GM23338 (cell line): Measurements from ENCODE around the gene CCNF. TPM values are rescaled to one million over a fixed set of nuclear protein-coding genes. Genes with fewer than 3 reads are reported as not detected.

Experiments
- ATAC-seq: fragments of 200-7000 bp; cut with Tn5 transposase; 3 replicates; pipeline ENCODE4 v1.9.1; 2020
- DNase-seq: peaks from one replicate; pipeline ENCODE4 v3.0.0-alpha.2; 2015; ENCODE audit warnings: low spot score
- H2AFZ ChIP-seq: fragments of 200-600 bp; sonication (generic); 2 replicates; pipeline ENCODE4 v1.8.0; 2016; ENCODE audit warnings: antibody characterized with exemption, mild to moderate bottlenecking, moderate library complexity
- H3F3A ChIP-seq: fragments of 200-600 bp; sonication (generic); replicated peaks from 2 replicates; pipeline ENCODE4 v1.8.0; 2017; ENCODE audit warnings: antibody characterized with exemption, mixed run types, low read depth
- H3K27ac ChIP-seq: fragments of 200-600 bp; sonication (generic); 2 replicates; pipeline ENCODE4 v1.6.1; 2016; ENCODE audit warnings: low read depth
- H3K27me3 ChIP-seq: fragments of 200-600 bp; sonication (generic); 2 replicates; pipeline ENCODE4 v1.8.0; 2016; ENCODE audit warnings: mild to moderate bottlenecking, mixed run types, moderate library complexity; ENCODE audit not compliant: insufficient read depth
- H3K36me3 ChIP-seq: fragments of 200-600 bp; sonication (generic); 2 replicates; pipeline ENCODE4 v1.8.0; 2016; ENCODE audit warnings: mild to moderate bottlenecking; ENCODE audit not compliant: insufficient read depth
- H3K4me1 ChIP-seq: fragments of 200-600 bp; sonication (generic); 2 replicates; pipeline ENCODE4 v1.8.0; 2016; ENCODE audit warnings: mild to moderate bottlenecking, moderate library complexity; ENCODE audit not compliant: insufficient read depth
- H3K4me2 ChIP-seq: fragments of 200-600 bp; sonication (generic); 2 replicates; pipeline ENCODE4 v1.7.1; 2017; ENCODE audit warnings: mixed run types
- H3K4me3 ChIP-seq: fragments of 200-600 bp; sonication (generic); 2 replicates; pipeline ENCODE4 v1.6.1; 2016; ENCODE audit warnings: mixed run types
- H3K79me2 ChIP-seq: fragments of 200-600 bp; sonication (generic); replicated peaks from 2 replicates; pipeline ENCODE4 v1.8.0; 2017; ENCODE audit warnings: mild to moderate bottlenecking; ENCODE audit not compliant: insufficient read depth
- H3K9me2 ChIP-seq: fragments of 200-600 bp; sonication (generic); 2 replicates; pipeline ENCODE4 v1.8.0; 2017; ENCODE audit not compliant: insufficient read depth
- H4K20me1 ChIP-seq: fragments of 200-600 bp; sonication (generic); replicated peaks from 2 replicates; pipeline ENCODE4 v1.8.0; 2017; ENCODE audit warnings: mild to moderate bottlenecking; ENCODE audit not compliant: insufficient read depth
- H3K27ac Mint-ChIP-seq: 2 replicates; pipeline ENCODE4 v1.8.0; 2020; ENCODE audit warnings: inconsistent platforms, mild to moderate bottlenecking, moderate library complexity, mixed read lengths
- H3K27me3 Mint-ChIP-seq: 3 replicates; pipeline ENCODE4 v1.8.0; 2022; ENCODE audit warnings: low read depth, mild to moderate bottlenecking, moderate library complexity, mixed read lengths, inconsistent platforms; ENCODE audit not compliant: insufficient read depth, poor library complexity
- H3K36me3 Mint-ChIP-seq: 3 replicates; pipeline ENCODE4 v1.8.0; 2021; ENCODE audit warnings: low read depth, mild to moderate bottlenecking, inconsistent platforms, moderate library complexity, mixed read lengths
- H3K4me1 Mint-ChIP-seq: 3 replicates; pipeline ENCODE4 v1.8.0; 2020; ENCODE audit warnings: mild to moderate bottlenecking, inconsistent platforms, mixed read lengths
- H3K4me3 Mint-ChIP-seq: 3 replicates; pipeline ENCODE4 v1.8.0; 2021; ENCODE audit warnings: moderate library complexity, mild to moderate bottlenecking, inconsistent platforms, mixed read lengths
- H3K9me3 Mint-ChIP-seq: 3 replicates; pipeline ENCODE4 v1.8.0; 2020; ENCODE audit warnings: moderate library complexity, mild to moderate bottlenecking, inconsistent platforms, mixed read lengths
- CTCF ChIP-seq, 2 experiments: fragments of 200-600 bp in 1 of 2; sonication (generic) in 1 of 2; conservative IDR thresholded peaks; 2 replicates each; pipeline versions ENCODE4 v1.5.1 to v1.6.1; 2016 to 2017; ENCODE audit warnings: antibody characterized with exemption in 2 of 2, low read depth in 2 of 2, mild to moderate bottlenecking in 2 of 2, moderate library complexity in 1 of 2
- ETS1 ChIP-seq: IDR thresholded peaks from 2 replicates; pipeline ENCODE4 v1.6.1; 2016; ENCODE audit warnings: antibody characterized with exemption
- EZH2 ChIP-seq: fragments of 200-600 bp; sonication (generic); IDR thresholded peaks from one replicate; pipeline ENCODE4 v1.8.0; 2017; ENCODE audit warnings: antibody characterized with exemption, mild to moderate bottlenecking, low read depth; ENCODE audit not compliant: unreplicated experiment
- JUNB ChIP-seq: IDR thresholded peaks from one replicate; pipeline ENCODE4 v1.6.1; 2016; ENCODE audit warnings: antibody characterized with exemption; ENCODE audit not compliant: unreplicated experiment
- POLR2AphosphoS5 ChIP-seq: IDR thresholded peaks from 2 replicates; pipeline ENCODE4 v1.6.1; 2016; ENCODE audit warnings: antibody characterized with exemption, low read depth
- STAT1 ChIP-seq: IDR thresholded peaks from one replicate; pipeline ENCODE4 v1.6.1; 2016; ENCODE audit warnings: antibody characterized with exemption; ENCODE audit not compliant: unreplicated experiment
- ZNF114 ChIP-seq: fragments of 250-450 bp; sonication (Bioruptor Pico); IDR thresholded peaks from 2 replicates; pipeline ENCODE4 v1.5.0; 2020; ENCODE audit warnings: mild to moderate bottlenecking, moderate library complexity
- ZNF331 ChIP-seq: fragments of 250-450 bp; sonication (Bioruptor Pico); IDR thresholded peaks from 2 replicates; pipeline ENCODE4 v1.5.0; 2020; ENCODE audit warnings: low read depth, mild to moderate bottlenecking, moderate library complexity
- ZNF462 ChIP-seq: fragments of 250-450 bp; sonication (Bioruptor Pico); IDR thresholded peaks from 2 replicates; pipeline ENCODE4 v1.5.0; 2020; ENCODE audit warnings: mild to moderate bottlenecking, moderate library complexity
- polyA plus RNA-seq: library from polyadenylated mRNA; unstranded; fragments of >200 nt; fragmentation: Nextera tagmentation; extraction: Ambion mirVana; gene quantifications from 2 replicates; pipeline ENCODE4 v1.2.1, GENCODE V29; 2016
- total RNA-seq: library from RNA; depleted of rRNA; stranded (reverse); fragments of >200 nt; shearing (Covaris generic); gene quantifications from 2 replicates; pipeline ENCODE4 v1.2.3, GENCODE V29; 2014
- TF ChIP-seq, protein P1 (sequence below): IDR thresholded peaks from one replicate; pipeline ENCODE4 v1.6.1; 2018; ENCODE audit warnings: antibody characterized with exemption; ENCODE audit not compliant: unreplicated experiment

Gene CCNF
- total and polyA plus RNA-seq, 2 experiments from 2014 or later = 21.2 to 54.2 TPM

DNA sequence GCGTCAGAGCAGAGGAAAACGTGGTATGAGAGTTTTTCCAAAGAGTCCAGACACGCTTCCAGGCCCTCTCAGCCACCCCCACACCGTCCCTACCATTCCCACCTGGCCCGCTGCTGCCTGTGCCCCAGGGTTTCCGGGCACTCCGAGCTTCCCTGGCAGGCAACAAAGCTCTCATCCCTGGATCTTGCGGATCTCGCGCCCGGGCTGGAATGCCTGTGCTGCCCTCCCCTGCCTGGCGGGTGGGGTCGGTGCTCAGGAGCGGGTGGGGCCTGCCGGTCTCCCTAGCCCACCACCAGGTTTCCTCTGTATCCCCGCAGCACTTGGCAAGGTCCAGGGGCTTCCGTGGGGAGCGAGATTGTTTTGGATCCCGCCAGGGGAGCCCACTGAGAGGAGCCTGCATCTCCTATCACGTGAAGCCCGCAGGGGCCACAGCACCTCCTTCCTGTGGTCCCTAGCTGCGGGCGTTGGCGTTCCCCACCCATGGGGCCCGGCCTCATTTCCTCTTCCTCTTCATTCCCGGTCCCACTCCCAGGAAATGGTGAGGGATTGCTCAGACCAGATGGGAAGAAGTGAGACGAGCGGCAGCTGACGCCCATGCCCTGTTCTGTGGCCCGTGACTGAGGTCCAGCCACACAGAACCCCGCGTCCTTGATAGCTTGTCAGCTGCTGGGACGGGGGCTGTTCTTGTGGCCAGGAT lies 56.7 kb downstream of the CCNF start:
- DNase-seq (no peak), ATAC-seq (no peak)
- Histone ChIP-seq H3K4me2 (no peak overlapping the region), H3K4me3 (no peak overlapping the region), H3K4me1 (no peaks in the 10 kb centered on the region), H4K20me1 (no peaks in the 10 kb centered on the region; the same call in 1 of the 2 replicates), H3K79me2 (0 out of 2 replicates have a peak, but pooled peaks cover 6% of the 10 kb centered on the region), H3K27ac (no peak overlapping the region), H3F3A (no peaks in the 10 kb centered on the region), H2AFZ (no peak overlapping the region), H3K36me3 (no peaks in the 10 kb centered on the region), H3K27me3 (no peaks in the 10 kb centered on the region), H3K9me2 (no peaks in the 10 kb centered on the region)
- H3K4me1 Mint-ChIP-seq = peaks cover 20% of the 10 kb centered on the region
- no peak overlapping the region for H3K4me3 Mint-ChIP-seq
- H3K27me3 Mint-ChIP-seq = peaks cover 18% of the 10 kb centered on the region
- no peaks in the 10 kb centered on the region; the same call in 1 of the 3 replicates for H3K36me3 Mint-ChIP-seq
- TF ChIP-seq ETS1 (no peak), STAT1 (no peak), ZNF462 (CRISPR knock-in tag) (no peak), ZNF331 (CRISPR knock-in tag) (no peak), CTCF (conservative IDR thresholded peaks at IDR 0.05; ENCODE audit: low read depth in 2 of 2) (no peak), EZH2 (no peak), ZNF114 (CRISPR knock-in tag) (no peak), JUNB (no peak), POLR2AphosphoS5 (no peak)
- TF ChIP-seq, protein P1, sequence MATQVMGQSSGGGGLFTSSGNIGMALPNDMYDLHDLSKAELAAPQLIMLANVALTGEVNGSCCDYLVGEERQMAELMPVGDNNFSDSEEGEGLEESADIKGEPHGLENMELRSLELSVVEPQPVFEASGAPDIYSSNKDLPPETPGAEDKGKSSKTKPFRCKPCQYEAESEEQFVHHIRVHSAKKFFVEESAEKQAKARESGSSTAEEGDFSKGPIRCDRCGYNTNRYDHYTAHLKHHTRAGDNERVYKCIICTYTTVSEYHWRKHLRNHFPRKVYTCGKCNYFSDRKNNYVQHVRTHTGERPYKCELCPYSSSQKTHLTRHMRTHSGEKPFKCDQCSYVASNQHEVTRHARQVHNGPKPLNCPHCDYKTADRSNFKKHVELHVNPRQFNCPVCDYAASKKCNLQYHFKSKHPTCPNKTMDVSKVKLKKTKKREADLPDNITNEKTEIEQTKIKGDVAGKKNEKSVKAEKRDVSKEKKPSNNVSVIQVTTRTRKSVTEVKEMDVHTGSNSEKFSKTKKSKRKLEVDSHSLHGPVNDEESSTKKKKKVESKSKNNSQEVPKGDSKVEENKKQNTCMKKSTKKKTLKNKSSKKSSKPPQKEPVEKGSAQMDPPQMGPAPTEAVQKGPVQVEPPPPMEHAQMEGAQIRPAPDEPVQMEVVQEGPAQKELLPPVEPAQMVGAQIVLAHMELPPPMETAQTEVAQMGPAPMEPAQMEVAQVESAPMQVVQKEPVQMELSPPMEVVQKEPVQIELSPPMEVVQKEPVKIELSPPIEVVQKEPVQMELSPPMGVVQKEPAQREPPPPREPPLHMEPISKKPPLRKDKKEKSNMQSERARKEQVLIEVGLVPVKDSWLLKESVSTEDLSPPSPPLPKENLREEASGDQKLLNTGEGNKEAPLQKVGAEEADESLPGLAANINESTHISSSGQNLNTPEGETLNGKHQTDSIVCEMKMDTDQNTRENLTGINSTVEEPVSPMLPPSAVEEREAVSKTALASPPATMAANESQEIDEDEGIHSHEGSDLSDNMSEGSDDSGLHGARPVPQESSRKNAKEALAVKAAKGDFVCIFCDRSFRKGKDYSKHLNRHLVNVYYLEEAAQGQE = no peak
- H3K9me3 Mint-ChIP-seq = no peaks in the 10 kb centered on the region
- H3K27ac Mint-ChIP-seq = no peak overlapping the region
